Measurements from ENCODE around the gene IRX1.

Gene IRX1

GRCh38 chr5:3601061-3601710, 5.6 kb downstream of the IRX1 start:
- DNase-seq = no peak

- no peak for DNase-seq
Observed at GRCh38 chr5:3601911-3602782, 6.5 kb downstream of the IRX1 start.

- no peak for DNase-seq
Observed at GRCh38 chr5:3602785-3603502, 7.3 kb downstream of the IRX1 start.

GRCh38 chr5:3604501-3604900, 8.9 kb downstream of the IRX1 start:
- no peak for DNase-seq

- no peak for DNase-seq
Observed at GRCh38 chr5:3605298-3606010, 9.8 kb downstream of the IRX1 start.

- no peak for DNase-seq
Observed at GRCh38 chr5:3606121-3606831, 10.6 kb downstream of the IRX1 start.

- no peak for DNase-seq
Observed at GRCh38 chr5:3607541-3608181, 12.0 kb downstream of the IRX1 start.

- DNase-seq = no peak
Observed at GRCh38 chr5:3609120-3609681, 13.6 kb downstream of the IRX1 start.

- no peak for DNase-seq
Observed at GRCh38 chr5:3612591-3613042, 17.0 kb downstream of the IRX1 start.

GRCh38 chr5:3613726-3614125, 18.1 kb downstream of the IRX1 start:
- no peak for DNase-seq

GRCh38 chr5:3615217-3615616, 19.6 kb downstream of the IRX1 start:
- no peak for DNase-seq

GRCh38 chr5:3615829-3616228, 20.2 kb downstream of the IRX1 start:
- DNase-seq = no peak

GRCh38 chr5:3619579-3619978, 23.9 kb downstream of the IRX1 start:
- no peak for DNase-seq

- no peak for DNase-seq
Observed at GRCh38 chr5:3622961-3623360, 27.3 kb downstream of the IRX1 start.

- DNase-seq = no peak
Observed at GRCh38 chr5:3625626-3626025, 30.0 kb downstream of the IRX1 start.

GRCh38 chr5:3634061-3634460, 38.4 kb downstream of the IRX1 start:
- no peak for DNase-seq

- no peak for DNase-seq
Observed at GRCh38 chr5:3639175-3639574, 43.5 kb downstream of the IRX1 start.

- no peak for DNase-seq
Observed at GRCh38 chr5:3642231-3642630, 46.6 kb downstream of the IRX1 start.

- DNase-seq = no peak
Observed at GRCh38 chr5:3650320-3650719, 54.7 kb downstream of the IRX1 start.

- no peak for DNase-seq
Observed at GRCh38 chr5:3650868-3651267, 55.2 kb downstream of the IRX1 start.

Data from NCI-H2227 treated with DMSO at 0.1 percent for 48 hours (cell line).